ENCODE results near the gene ICAM3.
"Not testable (repeated sequence)": the region's sequence is repeated elsewhere in the genome, so short reads cannot be mapped to it uniquely, and the experiment has no call there.

ICAM3 gene

DNA sequence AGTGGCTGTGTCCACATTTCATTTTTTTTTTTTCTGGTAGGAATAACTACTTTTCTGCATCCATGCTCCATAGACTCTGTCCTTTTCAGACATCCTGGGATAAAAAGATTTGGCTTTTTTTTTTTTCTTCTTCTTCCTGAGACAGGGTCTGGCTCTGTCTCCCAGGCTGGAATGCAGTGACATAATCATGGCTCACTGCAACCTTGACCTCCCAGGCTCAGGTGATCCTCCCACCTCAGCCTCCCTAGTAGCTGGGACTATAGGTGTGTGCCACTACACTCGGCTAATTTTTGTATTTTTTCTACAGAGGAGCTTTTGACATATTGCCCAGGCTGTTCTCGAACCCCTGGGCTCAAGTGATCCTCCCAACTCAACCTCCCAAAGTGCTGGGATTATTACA is 4.1 kb upstream of the ICAM3 start:
- no peak for DNase-seq

DNA sequence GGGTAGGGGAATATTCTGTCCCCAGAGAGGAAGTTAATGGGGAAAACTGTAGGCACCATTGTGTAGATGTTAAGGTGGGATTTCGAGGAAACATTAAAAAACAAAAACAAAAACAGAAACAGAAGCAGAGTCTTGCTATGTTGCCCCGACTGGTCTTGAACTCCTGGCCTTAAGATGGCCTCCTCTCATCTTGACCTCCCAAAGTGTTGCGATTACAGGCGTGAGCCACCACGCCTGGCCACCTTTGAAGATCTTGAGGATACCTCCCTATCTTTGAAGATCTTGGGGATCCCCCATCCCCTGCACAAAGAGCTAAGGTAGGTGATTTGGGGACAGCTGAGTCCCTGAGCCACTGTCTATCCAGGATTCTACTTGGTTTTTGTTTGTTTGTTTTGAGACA is 553 bp upstream of the ICAM3 start:
- DNase-seq: no peak

DNA sequence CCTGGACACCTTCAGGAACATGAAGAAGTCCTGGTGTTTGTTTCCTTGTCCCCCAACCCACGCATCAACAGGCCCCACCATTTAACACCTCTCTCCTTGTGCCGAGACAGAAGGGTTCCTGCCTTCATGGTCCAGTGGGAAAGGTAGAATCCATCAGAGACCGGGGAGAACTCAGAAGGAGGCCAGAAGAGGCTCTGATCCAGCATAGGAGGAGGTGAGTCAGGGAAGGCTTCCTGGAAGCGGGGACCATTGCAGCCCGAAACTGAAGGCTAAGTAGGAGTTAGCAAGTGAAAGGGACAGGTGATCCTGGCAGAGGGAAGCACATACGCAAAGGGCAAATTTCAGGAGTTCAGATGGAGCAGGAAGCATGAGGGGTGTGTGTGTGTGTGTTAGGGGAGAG is 484 bp downstream of the ICAM3 start:
- no peak for DNase-seq

DNA sequence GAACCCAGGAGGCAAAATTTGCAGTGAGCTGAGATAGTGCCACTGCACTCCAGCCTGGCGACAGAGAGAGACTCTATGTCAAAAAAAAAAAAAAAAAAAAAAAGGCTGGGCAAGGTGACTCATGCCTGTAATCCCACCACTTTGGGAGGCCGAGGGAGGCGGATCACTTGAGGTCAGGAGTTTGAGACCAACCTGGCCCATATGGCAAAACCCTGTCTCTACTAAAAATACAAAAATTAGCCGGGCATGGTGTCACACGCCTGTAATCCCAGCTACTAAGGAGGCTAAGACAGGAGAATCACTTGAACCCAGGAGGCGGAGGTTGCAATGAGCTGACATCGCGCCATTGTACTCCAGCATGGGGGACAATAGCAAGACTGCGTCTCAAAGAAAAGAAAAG is 2.7 kb downstream of the ICAM3 start:
- DNase-seq: not testable (repeated sequence)

DNA sequence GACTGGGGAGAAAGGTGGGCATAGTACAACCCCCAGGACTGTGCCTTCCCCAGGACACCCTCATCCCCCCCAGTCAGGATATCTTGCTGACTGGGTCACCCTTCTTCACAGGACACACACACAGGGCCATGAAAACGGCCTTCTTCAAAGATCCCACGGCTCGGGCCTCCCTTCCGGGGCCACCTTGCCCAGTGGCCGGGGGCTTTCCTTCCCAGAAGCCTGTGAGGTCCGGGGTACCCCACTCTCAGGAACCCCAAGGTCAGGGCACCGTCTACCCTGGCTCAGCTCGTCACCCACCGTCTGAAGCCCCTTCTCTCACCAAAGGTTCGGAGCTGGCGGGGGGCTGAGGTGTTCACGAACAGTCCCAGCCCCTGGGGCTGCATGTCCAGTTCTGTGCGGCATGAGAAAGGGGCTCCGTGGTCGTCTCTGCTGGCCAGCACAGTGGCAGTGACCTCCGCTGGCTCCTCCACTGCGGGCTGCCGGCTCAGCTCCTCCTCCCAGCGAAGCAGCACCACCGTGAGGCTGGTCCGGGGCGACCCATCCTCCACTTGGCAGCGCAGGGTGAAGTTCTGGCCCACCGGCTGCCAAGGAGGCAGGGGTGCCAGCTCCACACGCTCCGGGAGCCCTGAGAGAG is 4.0 kb downstream of the ICAM3 start:
- no peak for DNase-seq

DNA sequence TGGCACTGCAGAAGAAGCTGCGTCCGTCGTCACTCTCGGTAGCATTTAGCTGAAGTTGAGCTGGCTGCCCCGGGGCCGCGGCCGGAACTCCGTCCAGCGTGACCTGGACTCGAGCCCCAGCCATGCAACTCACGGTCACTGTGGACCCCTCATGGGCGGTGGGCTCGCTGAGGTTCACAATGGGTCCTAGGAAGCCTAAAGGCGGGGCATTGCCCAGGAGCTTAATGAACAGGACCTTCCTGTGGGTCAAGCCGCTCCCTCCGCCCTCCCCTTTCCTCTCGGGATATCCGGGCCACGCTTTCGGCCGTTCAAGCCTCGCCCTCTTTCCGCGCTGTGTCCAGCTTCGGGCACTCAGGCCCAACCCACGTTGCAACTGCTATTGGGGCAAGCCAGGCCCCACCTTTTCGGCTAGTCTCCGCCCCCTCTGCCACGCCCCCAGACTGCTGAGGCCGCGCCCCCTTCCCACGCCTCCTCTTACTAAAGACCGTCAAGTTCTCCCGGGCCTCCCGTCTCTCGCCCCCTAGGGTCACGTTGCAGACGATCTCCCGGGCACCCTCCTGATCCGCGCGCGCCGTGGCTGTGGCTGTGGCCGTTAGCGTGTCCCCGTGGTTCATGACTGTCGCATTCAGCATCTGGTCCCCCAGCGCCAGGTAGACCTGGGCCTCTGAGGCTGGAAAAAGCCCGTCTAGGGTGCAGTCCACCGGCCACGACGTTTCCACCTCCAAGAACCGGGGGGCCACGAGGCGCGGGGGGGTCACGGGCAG is 4.7 kb downstream of the ICAM3 start:
- no peak for DNase-seq

DNA sequence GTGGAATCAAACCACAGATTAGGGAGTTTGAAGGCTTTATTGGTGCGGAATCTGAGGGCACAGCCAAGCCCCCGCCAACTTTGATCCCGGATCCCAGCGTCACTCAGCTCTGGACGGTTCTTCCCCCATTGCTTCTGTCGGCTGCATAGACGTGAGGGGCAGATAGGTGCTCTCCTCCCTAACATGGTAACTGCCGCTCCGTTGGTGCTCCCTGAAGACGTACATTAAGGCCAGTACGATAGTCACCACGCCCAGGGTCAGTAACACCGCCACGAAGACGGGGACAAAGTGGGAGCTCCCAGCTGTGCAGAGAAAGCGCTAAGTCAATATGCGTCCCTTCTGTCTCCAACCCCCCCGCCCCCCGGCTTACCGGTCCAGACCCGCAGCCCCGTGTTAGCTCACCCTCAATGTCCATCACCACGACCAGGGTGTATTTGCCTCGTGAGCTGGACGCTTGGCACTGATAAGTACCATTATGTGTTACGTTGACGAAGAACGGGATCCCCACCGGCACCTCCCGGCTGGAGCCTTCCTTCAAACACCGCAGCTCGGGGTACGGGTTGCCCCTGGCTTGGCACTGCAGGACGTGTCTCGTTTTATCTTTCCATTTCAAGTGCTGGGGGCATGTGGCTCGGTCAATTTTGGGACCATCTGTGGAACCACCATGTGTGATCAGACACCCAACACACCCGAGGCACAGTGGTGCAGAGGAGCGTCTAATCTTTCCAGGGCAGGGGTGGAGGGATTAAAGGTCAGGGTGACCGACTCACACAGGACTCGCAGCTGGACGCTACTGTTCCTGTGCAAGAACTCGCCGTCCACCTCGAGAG is 5.5 kb downstream of the ICAM3 start:
- DNase-seq: no peak

DNA sequence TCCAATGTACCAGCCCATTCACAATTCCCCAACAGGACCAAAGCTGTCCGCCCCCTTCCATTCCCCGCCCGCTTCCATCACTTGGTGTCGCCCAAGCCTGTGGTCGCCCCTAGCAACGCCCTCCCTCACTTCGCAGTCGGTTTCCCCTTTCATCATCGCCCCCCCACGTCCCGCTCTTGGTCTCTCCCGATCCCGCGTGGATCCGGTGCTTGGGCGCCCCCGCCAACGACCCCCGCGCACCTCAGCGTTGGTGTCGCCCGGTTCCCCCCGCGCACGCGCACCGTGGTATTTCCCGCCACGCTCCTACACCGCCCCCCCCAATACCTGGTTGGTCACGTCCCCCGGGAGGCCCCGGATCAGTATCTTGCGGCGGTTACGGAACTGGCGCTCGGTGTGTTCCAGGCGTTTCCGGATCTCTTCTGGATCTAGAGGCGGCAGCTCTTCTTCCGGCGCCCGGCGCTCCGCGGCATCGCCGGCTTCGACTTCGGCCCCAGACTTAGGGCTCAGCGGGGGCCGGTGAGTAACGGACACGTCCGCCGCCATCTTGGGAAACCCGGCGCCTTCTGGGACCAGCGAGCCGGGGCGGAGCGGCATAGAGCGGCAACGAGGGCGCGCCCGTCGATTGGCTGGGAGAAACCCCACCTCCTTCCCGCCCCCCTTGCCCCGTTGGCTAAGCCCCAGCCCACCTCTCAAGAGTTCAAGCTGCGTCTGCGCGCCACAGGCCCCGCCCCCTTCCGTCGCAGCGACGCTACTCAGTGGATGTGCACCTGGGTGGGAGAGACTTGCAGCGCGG is 6.3 kb downstream of the ICAM3 start, which contains the start of gene RAVER1:
Gene RAVER1 (minus strand): TSS at position 565 of the 793 bp plus-strand sequence. CDS start 22 bp downstream, at position 543.
- DNase-seq: peak; percentile 94

DNA sequence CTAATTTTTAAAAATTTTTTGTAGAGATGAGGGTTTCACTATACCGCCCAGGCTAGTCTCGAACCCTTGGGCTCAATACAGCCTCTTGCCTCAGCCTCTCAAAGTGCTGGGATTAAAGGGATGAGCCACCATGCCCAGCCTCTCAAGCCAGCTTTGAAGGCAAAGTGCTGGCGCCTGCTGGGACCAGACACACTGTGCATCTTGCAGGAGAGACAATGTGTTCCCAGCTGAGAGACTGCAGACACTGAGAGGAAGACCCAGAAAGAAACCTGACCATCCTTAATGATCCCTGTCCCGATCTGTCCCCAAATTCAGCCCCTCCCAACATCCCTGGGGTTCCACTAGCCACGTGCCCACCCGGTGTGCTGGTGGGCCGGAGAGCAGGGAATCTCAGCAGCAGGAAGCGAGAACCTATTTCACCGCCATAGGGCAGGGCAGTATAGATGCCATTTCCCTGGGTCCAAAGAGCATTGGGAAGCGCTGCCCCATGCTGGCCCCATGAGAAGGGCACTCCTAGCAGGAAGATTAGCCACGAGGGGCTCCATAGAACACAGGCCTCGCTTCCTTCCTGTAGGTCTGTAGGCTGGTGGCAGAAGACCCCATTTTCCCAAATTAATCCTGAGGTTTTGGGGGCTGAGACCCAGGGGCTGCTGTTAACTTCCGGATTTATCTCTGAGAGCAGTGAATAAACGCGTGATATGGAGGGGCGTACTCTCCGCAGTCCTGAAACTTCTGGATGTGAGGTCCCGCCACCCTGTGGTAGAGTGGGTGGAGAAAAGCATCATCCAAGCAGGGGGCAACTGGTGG is 7.1 kb downstream of the ICAM3 start:
- DNase-seq: no peak

DNA sequence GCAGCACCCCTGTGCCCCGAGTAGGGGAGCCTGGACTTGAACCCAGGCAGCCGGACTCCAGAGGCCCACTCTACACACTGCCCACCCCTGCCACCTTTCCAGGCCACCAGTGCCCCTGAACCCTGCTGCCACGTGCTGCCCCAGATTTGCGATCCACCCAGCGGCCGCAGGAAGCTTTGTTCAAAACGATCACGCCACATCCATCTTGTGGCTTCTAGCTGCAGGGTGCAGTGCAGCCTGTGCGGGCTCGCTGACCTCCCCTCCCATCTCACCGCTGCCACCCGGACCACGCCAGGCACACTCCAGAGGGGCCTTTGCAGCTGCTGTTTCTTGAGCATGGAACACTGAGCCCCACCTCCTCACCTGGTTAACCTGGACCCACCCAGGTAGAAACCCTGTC is 9.9 kb downstream of the ICAM3 start:
- DNase-seq: no peak

DNA sequence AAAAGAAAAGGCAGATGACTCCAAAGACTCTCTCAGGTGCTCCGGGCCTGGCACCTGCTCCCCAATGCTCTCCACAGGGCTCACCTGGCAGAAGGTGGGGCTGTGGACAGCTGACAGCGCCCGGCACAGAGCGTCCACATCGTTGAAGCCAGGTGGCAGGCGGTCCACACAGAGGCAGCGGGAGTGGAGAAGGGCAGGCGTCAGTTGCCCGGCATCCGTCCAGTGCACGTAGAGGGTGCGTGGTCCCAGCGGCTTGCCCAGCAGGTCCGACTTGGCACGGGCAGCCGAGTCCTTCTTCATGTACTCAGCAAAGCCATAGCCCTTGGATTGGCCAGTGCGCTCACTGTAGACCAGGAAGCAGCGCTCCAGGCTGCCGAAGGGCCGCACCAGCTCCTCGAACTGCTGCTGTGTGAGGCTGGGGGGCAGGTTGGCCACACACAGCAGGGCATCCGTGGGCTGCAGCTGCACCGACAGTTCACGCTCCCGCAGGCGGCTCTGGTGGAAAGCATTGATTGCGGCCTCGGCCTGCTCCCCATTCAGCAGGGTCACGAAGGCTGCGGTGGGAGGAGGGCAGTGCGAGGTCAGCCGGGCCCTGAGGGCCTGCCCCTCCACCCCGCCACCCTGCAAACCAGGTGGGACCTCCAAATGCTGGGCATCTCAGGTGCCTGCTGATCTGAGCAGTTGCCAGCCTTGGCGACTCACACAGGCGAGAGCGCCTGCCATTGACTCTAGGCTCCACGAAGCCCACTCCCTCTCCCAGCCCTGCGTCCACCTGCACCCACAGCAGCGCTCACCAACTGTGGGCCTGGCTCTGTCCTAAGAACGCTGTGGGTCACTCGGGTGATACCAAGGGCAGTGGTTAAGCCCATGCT is 10.6 kb downstream of the ICAM3 start:
- no peak for DNase-seq

DNA sequence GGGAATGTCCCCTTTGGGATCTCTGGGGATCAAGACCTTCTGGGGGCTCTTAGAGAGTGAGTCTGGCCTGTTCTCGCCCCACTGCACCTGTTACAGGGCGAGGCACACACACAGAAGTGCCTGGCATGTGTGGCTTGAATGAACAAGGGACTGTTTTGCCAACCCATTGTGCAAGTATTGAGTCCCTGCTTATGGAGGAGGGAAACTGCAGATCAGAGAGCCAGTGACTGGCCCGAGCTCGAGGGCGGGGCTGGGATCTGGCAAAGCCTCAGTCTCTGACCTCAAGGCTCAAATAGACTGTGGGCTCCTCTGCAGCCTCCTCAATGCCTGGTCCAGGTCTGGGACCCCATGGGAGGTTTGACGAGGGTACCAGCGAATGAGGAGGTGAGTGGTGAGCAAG is 11.6 kb downstream of the ICAM3 start:
- DNase-seq: no peak

DNA sequence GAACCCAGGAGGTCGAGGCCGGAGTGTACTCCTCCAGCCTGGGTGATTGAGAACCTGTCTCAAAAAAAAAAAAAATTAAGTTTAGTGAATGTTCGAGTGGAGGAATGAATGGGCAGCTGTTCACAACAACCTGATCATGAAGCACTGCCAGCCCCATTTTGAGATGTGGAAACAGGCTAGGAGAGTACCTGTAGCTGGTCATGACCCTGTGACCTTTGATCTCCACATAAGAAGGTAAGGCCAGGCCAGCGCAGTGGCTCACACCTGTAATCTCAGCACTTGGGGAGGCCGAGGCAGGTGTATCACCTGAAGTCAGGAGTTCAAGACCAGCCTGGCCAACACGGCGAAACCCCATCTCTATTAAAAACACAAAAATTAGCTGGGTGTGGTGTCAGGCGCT is 13.7 kb downstream of the ICAM3 start:
- DNase-seq: no peak

DNA sequence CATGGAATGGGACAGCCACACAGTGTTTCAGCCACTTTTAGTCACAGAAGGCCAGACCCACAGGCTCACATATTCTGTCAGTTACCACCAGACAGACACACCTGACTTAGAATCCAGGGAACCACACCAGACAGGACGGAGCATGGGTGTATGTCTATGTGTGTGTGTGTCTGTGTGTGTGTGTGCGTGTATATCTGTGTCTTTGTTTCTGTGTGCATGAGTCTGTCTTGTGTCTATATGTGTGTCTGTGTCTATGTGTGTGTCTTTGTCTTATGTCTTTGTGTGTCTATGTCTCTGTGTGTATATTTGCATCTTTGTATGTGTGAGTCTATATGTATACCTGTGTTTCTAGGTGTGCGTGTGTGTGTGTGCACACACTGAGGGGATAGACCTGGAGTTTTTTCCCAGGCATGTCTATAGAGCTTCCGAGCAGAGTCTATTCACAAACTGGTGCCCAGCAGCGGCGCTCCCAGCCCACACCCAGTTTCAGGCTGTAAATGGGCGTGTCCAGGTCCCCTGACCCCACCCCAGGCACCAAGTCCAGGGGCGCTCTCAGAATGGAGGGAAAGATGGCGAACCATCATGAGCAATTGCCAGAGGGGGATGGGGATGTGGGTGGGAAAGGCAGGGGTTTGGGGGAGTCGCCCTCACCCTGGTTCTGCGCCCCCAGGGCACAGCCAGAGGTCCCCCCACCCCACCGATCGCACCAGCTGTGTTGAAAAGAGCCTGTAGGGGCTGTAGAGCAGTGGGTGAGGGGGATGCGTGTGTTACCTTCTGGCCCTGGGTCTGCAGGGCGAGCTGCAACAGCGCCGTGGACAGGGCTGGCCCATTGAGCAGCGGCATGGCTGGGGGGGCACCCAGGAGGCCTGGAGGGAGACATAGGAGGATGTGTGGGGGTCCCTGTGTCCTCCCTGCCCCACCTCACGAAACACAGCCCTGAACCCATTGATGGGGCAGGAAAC is 17.3 kb downstream of the ICAM3 start:
- no peak for DNase-seq

DNA sequence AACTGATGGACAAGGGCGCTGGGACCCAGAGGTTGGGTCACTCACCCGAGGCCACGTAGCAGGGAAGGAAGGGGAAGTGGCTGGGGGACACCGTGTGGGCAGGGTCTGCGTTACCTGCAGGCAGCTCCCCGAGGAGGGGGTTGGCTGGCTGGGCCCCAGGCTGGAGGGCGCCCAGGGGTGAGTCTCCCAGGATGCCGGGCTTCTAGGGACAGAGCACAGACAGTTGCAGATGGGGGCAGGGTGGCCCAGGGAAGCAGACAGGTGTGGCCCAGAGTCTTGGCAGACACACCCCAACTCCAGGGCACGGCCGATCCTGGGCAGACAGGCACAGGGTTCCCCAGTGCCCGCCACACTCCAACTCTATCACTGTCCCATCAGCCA is 18.0 kb downstream of the ICAM3 start:
- DNase-seq: no peak

DNA sequence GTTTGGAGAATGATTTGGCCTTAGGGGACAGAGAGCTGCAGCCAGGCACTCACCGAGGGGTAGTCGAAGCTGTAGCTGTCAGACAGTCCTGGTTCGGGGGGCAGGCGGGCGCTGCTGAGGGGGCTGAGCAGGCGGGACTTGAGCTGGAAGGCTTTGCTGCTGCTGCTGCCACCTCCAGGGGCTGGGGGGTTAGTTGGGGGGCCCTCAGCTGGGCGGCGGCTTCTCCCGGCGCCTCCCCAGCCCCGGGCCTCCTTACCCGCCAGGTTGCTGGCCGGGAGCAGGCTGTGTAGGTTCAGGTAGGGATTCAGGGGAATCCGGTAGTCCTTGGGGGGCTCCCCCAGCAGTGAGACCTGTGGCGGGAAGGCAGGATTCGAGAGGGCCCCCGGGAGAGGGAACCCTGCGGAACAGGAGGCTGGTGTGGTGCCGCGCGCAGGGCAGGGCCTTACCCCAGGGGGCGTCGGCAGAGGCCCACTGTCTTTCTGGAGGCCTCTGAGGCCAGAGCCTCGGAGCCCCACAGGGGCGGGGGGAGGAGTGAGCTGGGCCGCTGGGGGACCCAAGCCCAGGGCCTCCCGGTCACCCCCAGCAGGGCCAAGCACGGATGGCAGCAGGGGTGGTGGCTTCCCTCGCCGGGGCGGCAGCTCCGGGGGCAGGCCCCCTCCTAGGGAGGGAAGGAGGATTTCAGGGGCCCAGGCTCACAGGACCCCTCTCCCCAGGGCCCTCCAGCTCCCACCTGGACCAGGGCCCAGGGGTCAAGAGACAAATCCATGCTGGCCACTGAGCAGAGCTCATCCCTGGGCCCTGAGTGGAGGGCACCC is 18.6 kb downstream of the ICAM3 start:
- no peak for DNase-seq

DNA sequence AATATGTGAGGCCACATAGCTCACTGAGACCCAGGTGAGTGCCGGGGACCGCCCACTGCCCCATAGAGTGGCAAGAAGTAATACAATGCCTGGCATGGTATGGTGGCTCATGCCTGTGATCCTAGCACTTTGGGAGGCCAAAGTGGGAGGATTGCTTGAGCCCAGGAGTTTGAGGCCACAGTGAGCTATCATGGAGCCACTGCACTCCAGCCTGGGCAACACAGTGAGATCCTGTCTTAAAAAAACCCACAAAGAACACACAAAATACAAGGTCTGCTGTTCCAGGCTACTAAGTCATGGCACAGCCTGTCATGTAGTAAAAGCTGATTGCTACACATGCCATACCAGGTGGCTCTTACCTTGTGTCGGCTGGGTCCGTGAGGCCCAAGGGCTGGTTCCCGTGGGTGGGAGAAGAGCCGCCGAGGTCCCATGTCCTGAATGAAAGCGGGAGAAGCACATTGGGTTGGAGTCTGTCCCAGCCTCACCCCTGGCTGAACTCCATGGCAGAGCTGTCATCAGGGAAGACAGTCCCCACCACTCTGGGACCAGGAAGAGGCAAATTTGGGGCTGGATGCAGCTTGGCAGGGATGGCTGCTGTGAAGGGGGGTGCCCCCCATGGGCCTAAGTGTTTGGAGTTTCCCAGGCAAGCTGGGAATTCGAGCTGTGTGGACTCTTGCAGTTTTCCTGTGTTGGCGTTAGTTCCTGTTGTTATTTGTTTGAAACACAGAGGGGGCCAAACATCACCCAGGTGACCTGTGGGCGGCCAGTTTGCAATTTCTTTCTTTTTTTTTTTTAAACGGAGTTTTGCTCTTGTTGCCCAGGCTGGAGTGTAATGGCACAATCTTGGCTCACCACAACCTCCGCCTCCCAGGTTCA is 20.4 kb downstream of the ICAM3 start:
- DNase-seq: no peak

Data from activated gamma-delta T cell (primary cell).